Measurements from ENCODE around the gene TUBB6. TPM values are rescaled to one million over a fixed set of nuclear protein-coding genes. Genes with fewer than 3 reads are reported as not detected.

The TUBB6 gene
- total RNA-seq, 1 donor from 2014 or later = 961 TPM

DNA sequence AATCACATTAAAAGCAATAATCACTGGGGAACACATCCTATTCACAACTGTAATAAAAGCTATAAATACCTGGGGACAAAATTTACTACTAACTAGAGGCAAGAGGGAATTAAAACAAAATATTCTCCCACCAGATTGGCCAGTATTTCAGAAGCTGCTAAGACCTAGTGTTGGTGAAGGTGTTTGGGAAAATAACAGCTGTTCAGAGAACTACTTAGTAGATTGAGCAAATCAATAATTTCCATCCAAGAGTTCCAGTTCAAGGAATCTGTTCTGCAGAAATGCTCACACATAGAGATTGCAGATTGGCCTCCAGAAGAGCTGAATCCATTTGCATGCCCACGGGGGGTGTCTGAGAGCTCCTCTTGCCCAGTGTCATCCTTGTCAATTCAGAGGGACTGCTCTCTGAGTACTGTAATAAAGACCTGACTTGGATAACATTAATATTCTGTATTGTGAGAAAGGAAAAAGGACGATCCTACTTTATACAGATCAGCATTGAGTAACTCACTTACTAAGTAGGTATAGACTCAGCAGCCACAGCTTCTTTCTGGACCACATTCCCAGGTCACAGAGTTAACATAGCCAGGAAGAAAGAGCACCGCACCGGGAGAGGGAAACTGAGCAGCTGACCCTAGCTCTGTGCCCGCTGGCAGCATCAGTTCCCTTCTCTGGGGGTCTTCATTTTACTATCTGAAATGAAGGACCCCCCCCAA, 5.6 kb downstream of the TUBB6 start:
- DNase-seq (ENCODE audit: extremely low read depth, low read depth, low spot score) = no peak

DNA sequence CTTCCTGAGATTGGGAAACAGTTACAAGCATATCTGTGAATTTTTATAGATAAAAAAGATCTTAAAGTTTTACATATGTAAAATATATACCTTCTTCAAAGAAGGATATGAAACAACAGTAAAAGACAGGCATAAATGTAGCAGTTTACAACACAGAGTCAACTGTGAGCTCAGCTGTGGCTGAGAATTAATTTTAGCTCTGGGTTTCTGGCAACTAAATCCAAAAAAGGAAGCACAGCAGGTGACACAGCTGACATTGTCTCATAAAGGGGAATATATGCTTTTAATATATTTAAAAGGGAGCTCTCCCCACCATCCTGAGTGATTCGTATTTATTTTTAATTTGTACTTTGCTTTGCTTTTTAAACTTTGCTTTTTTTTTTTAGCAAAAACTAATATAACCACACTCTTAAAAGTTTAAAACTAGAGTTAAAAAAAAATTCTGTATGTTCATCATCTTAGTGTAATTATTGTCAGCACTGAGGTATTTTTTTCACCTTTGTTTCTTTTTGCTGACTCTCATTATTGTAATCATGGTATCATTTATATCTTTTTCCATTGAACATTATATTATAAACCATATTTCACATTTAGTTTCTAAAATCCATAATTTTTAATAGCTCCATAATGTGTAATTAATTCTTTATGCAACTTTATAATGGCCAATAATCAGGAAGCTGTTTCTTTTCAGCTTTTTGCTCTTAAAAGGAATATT, 6.7 kb downstream of the TUBB6 start:
- DNase-seq (ENCODE audit: extremely low read depth, low read depth, low spot score) = no peak

DNA sequence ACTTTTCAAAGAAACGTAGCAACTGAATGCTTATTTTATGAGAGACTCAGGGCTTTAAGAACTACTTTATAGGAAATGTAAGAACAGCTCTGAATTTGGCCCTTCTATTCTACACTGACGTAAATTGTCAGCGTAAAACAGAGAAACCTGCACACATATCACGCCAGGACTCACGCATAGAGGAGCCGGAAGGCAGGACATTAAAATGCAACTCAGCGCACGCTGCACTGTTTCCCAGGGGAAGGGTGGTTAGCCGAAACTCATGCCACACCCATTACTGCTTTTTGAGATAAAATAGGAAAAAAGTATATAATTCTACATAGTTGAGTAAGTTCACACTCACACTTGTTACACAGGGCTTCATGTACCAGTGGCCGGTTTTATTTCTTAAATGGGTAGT, 7.4 kb downstream of the TUBB6 start:
- no peak for DNase-seq (ENCODE audit: extremely low read depth, low read depth, low spot score)

DNA sequence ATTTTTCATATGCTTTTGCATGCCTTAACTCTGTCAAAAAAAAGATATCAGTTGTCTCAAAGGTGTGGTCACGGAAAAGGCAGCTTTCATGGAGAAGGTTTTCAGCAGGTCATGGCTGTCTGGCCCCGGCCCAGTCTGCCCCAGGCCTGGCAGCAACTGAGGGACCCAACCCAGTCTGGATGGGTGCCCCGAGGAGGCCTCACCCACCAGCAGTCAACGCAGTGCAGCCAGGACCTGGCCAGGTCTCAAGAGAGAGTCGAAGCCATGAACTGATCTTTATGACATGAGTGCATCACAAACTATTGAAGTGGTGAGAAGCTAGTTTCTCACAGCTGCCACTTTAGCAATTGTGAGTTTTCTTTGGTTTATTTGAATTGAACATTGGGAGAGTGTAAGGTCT, 7.9 kb downstream of the TUBB6 start:
- DNase-seq (ENCODE audit: extremely low read depth, low read depth, low spot score) = no peak

DNA sequence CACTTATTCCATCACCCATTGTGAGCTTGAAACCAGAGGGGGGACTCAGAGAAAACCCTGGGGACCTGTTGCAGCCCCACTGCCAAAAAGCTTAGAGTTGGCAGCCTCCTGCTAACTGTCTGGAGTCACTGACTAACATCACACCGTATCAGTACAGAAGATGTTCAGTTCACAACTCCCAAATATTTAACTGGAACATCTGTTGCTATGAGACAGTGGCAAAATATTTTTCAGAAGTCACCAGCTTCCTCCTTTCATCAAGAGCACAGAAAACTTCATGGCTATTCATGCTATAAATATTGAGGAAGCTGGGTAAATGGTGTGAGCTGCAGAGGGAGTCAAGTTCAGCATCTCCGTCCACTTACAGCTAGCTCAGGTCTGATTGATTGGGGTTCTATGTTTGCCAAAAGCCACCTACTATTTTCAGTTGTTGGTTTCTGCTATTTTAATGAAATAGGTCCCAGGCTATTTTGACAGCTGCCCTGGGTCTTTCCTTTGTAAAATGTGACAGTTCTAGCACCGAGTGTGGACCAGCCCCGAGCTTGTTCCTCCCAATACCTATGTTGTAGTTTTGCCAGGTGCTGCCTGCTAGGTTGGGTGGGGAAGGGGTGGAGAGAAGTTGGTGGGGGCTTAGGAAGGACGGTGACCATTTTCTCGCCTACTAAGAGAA, 9.8 kb downstream of the TUBB6 start:
- DNase-seq (ENCODE audit: extremely low read depth, low read depth, low spot score) = no peak

DNA sequence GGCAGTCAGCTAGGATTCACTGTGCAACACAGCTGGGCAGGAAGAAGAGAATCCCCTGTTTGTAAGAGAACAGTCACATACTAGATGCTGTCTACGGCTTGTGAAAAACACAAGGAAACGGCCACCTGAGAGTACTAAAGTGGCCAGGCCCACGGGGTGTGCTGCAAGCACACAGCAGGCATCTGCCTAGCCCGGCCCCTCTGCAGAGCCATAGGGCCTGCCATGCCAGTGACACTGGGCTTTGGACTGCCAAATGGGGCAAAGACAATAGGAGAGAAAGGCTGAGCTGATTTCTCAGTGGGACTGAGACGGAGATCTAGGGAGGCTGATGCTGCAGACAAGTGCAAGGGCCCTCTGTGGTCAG, 10.3 kb downstream of the TUBB6 start:
- DNase-seq (ENCODE audit: extremely low read depth, low read depth, low spot score) = no peak

DNA sequence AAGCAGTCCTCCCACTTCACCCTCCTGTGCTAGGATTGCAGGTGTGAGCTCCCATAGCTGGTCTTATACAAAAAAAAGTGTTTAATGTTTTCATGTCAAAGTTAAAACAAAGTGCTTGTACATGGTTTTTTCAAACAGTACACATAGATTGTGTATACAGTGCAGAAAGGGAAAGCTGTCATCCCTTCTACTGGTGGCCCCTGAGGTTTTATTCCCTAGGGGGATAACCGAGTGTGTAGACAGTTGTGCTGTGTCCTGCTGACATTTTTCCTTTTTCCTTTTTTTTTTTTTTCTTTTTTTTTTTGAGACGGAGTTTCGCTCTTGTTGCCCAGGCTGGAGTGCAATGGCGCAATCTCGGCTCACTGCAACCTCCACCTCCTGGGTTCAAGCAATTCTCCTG, 10.8 kb downstream of the TUBB6 start:
- no peak for DNase-seq (ENCODE audit: extremely low read depth, low read depth, low spot score)

DNA sequence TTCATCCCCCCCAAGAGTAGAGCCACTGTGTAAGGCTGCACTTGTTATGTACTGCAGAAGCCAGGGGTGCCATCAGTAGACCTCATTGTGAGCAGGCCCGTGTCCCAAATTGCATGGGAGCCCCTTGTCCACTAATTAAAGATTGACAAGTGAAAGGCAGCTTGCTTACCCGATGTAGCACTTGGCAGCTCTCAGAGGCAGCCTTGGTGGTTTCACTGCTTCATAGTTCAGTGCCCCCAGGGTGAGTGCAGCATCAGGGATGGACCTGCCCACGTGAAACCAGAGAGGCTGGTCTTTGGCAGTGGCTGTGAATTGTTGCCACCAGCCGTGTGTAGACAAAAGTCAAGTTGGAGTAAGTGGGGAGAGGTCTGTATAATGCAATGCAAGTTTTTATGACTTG, 13.3 kb downstream of the TUBB6 start:
- DNase-seq (ENCODE audit: extremely low read depth, low read depth, low spot score) = no peak

DNA sequence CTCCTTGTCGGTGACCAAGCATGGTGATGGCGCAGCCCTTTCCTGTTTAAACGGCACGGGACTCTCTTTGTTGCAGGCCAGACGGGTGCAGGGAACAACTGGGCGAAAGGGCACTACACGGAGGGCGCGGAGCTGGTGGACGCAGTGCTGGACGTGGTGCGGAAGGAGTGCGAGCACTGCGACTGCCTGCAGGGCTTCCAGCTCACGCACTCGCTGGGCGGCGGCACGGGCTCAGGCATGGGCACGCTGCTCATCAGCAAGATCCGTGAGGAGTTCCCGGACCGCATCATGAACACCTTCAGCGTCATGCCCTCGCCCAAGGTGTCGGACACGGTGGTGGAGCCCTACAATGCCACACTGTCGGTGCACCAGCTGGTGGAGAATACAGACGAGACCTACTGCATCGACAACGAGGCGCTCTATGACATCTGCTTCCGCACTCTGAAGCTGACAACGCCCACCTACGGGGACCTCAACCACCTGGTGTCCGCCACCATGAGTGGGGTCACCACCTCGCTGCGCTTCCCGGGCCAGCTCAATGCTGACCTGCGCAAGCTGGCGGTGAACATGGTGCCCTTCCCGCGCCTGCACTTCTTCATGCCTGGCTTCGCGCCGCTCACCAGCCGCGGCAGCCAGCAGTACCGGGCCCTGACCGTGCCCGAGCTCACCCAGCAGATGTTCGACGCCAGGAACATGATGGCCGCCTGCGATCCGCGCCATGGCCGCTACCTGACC, 17.1 kb downstream of the TUBB6 start:
- DNase-seq (ENCODE audit: extremely low read depth, low read depth, low spot score) = no peak

DNA sequence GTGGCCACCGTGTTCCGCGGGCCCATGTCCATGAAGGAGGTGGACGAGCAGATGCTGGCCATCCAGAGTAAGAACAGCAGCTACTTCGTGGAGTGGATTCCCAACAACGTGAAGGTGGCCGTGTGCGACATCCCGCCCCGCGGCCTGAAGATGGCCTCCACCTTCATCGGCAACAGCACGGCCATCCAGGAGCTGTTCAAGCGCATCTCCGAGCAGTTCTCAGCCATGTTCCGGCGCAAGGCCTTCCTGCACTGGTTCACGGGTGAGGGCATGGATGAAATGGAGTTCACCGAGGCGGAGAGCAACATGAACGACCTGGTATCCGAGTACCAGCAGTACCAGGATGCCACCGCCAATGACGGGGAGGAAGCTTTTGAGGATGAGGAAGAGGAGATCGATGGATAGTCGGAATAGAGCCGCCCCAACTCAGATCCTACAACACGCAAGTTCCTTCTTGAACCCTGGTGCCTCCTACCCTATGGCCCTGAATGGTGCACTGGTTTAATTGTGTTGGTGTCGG, 17.7 kb downstream of the TUBB6 start:
- no peak for DNase-seq (ENCODE audit: extremely low read depth, low read depth, low spot score)

DNA sequence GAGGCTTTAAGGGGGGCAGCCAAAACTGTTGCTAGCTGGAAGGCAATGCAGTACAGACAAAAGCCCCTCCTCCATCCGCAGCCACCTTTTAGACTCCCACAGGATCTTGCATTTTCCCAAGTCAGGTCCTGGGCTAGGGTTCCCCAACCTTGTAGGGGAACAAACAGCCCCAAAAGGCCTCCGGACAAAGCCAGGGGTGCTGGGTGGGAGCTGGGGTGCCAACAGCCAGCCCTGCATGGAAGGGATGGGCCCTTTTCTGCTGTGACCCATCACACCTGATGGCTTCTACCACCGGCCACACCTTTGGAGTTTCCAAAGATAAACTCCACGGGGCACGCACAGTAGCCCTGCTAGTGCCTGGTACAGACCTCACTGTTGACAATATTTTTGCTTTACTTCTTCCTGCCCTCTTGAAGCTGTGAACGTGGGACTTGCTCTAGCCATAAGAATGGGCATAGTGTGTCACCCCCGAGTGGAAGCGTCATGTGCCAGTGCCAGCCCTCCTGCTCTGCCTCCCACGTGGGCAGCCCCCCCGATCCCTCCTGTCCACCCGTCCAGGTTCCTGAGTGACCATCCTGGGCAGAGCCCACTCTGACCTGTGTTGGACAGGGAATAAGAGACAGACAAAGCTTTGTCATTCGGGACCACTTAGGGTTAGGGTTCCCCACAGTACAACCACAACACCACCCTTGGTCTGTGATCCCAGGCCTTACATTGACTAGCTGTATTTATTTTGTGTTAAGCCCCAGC, 18.8 kb downstream of the TUBB6 start:
- DNase-seq (ENCODE audit: extremely low read depth, low read depth, low spot score) = no peak

DNA sequence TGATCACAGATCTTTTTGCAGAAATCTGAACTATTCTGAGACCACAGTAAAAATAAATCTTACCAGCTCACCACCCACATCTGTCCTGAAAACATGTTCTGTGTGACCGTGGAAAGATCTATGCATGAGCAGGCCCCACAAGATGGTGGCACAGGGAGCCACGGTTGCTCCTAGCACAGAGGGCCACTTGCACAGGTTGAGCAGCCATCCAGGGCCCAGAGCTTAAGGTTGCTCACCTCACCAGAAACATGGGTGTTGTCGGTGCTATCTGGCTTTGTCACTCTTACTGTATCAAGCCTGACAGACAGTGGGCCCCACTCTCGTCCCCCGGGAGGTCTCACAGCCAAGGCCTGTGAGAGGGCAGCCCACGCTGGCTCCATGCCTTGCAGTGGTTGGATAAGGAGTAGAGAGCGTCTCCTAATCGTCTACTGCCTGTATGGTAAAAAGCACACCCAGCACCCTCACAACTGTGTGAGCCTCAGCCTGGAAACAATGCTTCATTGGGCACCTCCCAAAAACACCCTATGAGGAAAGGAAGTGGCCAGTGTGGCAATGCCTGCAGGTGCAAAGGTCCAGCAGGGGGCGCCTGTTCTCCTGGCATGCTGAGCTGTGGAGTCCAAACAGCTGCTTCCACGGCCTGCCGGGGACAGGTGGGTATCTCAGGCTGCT, 19.6 kb downstream of the TUBB6 start:
- DNase-seq (ENCODE audit: extremely low read depth, low read depth, low spot score) = no peak

DNA sequence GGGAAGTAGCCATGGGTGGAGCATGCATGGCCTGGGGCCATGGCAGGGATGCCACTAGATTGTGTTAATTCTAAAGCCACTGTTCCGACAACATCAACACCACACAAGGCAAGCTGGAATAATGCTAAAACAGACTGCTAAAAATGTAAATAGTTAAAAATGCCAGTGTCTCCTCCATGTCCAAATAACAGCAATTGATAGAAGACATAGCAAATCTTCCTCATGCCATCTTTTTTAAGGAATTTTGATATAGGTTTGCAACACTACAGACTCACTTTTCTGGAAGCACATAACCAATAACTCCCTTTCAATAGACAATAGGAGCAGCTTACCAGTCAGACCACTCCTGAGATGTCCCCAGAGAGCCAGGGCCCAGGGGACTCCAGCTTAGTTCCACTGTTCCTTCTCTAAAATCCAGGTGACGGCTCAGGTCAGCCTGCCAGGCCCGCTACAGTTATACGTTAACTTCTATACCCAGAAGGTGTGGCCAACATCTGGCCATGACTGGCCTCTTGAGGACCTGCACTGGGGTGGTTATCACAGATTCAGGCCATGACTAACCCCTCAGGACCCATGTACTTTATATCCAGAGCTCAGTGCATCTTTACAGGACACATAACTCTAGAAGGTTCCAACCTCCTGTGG, 20.3 kb downstream of the TUBB6 start:
- DNase-seq (ENCODE audit: extremely low read depth, low read depth, low spot score) = no peak

DNA sequence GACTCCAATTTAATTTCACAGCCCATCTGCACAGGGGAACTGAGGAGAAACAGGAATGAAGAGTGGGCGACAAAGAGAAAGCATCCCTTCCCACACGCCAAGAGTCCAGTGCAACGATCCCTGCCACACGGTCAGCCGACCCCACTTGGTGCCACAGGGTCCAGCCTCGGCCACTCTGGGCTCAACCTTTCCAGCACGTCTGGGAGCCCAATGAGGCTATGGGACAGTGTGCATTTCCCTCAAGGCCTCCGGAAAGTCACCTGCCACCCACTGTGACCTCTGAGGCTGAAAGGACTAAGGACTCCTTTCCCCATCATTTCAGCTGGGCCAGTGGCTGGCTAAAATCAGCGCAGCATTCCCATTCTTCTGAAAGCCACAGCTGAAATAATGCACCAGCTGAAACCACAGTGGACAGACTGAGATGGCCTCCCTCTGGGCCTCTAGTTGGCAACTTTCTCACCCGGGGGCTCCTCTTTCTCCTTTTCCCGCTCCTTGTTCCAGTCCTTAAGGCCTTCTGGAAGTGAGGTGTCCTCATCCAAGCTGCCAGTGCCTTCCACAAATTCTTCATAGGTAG, 21.2 kb downstream of the TUBB6 start:
- no peak for DNase-seq (ENCODE audit: extremely low read depth, low read depth, low spot score)

DNA sequence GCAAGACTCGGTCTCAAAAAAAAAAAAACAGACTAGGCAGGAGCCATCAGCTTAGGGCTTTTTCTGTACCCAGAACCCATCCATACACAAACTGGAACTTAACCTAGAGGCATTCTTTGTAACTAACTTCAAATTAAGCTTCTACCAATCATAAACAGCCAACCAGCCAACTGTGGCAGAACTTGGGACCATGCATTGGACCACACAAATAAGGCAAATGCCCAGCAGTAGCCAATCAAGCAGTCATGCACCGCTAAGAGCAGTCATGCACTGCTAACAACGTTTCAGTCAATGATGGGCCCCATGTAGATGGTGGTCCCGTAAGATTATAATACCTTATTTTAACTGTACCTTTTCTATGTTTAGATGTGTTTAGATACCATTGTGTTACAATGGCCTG, 22.7 kb downstream of the TUBB6 start:
- no peak for DNase-seq (ENCODE audit: extremely low read depth, low read depth, low spot score)

DNA sequence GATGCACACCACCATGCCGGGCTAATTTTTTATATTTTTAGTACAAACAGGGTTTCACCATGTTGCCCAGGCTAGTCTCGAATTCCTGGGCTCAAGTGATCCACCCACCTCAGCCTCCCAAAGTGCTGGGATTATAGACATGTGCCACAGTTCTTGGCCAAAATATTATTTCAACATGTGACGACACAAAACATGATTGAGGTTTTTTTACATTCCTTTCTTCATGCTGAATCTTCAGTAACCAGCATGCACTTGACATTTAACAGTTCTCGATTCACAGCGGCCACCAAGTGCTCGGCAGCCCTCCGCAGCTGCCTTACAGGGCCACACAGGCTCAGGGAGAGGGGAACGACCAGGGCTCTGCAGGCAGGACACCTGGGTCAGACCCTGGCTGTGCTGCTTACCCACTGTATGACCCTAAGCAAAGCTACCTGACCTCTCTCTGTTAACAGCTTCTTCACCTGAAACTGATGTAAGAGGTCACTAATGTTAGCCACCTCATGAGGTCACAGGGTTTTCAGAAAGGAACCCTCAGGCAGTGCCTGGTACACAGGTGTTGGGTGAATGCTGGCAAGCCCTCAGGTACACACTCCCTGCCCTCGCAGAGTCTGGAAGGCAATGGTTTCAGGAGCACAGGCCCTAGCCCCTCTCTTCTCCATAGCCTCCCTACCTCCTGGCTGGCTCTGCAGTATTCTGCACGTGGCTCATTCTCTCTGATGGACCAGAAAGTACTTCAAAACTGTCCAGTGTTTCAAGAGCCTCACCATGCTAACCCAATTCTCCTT, 25.7 kb downstream of the TUBB6 start:
- DNase-seq (ENCODE audit: extremely low read depth, low read depth, low spot score) = no peak

DNA sequence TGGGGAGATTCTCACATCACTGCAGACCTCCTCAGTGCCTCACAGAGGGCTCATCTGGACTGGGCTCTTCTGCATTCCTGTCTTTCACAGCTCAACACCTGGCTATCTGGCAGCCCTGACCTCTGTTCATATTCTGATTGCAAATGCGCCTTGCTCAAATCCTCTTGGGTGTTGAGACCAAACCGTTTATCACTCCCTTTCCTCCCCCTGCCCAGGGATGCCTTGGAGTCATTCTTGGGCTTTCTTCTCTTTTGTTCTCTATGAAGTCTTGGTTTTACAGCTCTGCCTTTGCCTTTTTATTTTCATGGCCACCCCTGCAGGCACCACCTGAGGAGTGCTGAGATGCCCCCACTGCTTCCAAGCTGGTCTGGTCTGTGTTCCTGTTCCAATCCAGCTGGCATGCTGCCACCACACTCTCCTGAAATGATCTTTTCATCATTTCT, 26.3 kb downstream of the TUBB6 start:
- no peak for DNase-seq (ENCODE audit: extremely low read depth, low read depth, low spot score)

DNA sequence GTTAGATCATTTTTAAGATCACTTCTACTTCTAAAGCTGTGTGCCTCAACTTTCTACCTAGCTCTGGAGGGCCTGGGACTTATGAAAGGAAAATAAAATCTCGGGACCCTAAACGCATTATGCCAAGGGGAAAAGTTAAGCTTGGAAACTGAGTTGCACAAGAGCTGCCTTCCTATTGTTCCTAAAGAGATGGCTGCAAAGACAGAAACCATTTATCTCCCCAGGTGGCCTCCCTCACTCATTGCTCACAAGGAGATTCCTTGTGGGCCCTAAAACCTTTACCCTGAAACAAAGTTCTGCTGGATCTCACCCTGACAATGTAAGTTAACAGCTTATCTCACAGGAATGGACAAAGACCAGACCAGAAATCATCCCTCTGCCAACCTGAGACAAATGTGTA, 26.8 kb downstream of the TUBB6 start:
- no peak for DNase-seq (ENCODE audit: extremely low read depth, low read depth, low spot score)
